GM23338 (cell line): ENCODE results near the gene PRAC2. TPM values are rescaled to one million over a fixed set of nuclear protein-coding genes. Genes with fewer than 3 reads are reported as not detected.

Source experiments
- ATAC-seq: fragments of 200-7000 bp; cut with Tn5 transposase; 3 replicates; pipeline ENCODE4 v1.9.1; 2020
- DNase-seq: peaks from one replicate; pipeline ENCODE4 v3.0.0-alpha.2; 2015; ENCODE audit warnings: low spot score
- H2AFZ ChIP-seq: fragments of 200-600 bp; sonication (generic); 2 replicates; pipeline ENCODE4 v1.8.0; 2016; ENCODE audit warnings: antibody characterized with exemption, mild to moderate bottlenecking, moderate library complexity
- H3F3A ChIP-seq: fragments of 200-600 bp; sonication (generic); replicated peaks from 2 replicates; pipeline ENCODE4 v1.8.0; 2017; ENCODE audit warnings: antibody characterized with exemption, mixed run types, low read depth
- H3K27ac ChIP-seq: fragments of 200-600 bp; sonication (generic); 2 replicates; pipeline ENCODE4 v1.6.1; 2016; ENCODE audit warnings: low read depth
- H3K27me3 ChIP-seq: fragments of 200-600 bp; sonication (generic); 2 replicates; pipeline ENCODE4 v1.8.0; 2016; ENCODE audit warnings: mild to moderate bottlenecking, mixed run types, moderate library complexity; ENCODE audit not compliant: insufficient read depth
- H3K36me3 ChIP-seq: fragments of 200-600 bp; sonication (generic); 2 replicates; pipeline ENCODE4 v1.8.0; 2016; ENCODE audit warnings: mild to moderate bottlenecking; ENCODE audit not compliant: insufficient read depth
- H3K4me1 ChIP-seq: fragments of 200-600 bp; sonication (generic); 2 replicates; pipeline ENCODE4 v1.8.0; 2016; ENCODE audit warnings: mild to moderate bottlenecking, moderate library complexity; ENCODE audit not compliant: insufficient read depth
- H3K4me2 ChIP-seq: fragments of 200-600 bp; sonication (generic); 2 replicates; pipeline ENCODE4 v1.7.1; 2017; ENCODE audit warnings: mixed run types
- H3K4me3 ChIP-seq: fragments of 200-600 bp; sonication (generic); 2 replicates; pipeline ENCODE4 v1.6.1; 2016; ENCODE audit warnings: mixed run types
- H3K79me2 ChIP-seq: fragments of 200-600 bp; sonication (generic); replicated peaks from 2 replicates; pipeline ENCODE4 v1.8.0; 2017; ENCODE audit warnings: mild to moderate bottlenecking; ENCODE audit not compliant: insufficient read depth
- H3K9me2 ChIP-seq: fragments of 200-600 bp; sonication (generic); 2 replicates; pipeline ENCODE4 v1.8.0; 2017; ENCODE audit not compliant: insufficient read depth
- H4K20me1 ChIP-seq: fragments of 200-600 bp; sonication (generic); replicated peaks from 2 replicates; pipeline ENCODE4 v1.8.0; 2017; ENCODE audit warnings: mild to moderate bottlenecking; ENCODE audit not compliant: insufficient read depth
- H3K27ac Mint-ChIP-seq: 2 replicates; pipeline ENCODE4 v1.8.0; 2020; ENCODE audit warnings: inconsistent platforms, mild to moderate bottlenecking, moderate library complexity, mixed read lengths
- H3K27me3 Mint-ChIP-seq: 3 replicates; pipeline ENCODE4 v1.8.0; 2022; ENCODE audit warnings: low read depth, mild to moderate bottlenecking, moderate library complexity, mixed read lengths, inconsistent platforms; ENCODE audit not compliant: insufficient read depth, poor library complexity
- H3K36me3 Mint-ChIP-seq: 3 replicates; pipeline ENCODE4 v1.8.0; 2021; ENCODE audit warnings: low read depth, mild to moderate bottlenecking, inconsistent platforms, moderate library complexity, mixed read lengths
- H3K4me1 Mint-ChIP-seq: 3 replicates; pipeline ENCODE4 v1.8.0; 2020; ENCODE audit warnings: mild to moderate bottlenecking, inconsistent platforms, mixed read lengths
- H3K4me3 Mint-ChIP-seq: 3 replicates; pipeline ENCODE4 v1.8.0; 2021; ENCODE audit warnings: moderate library complexity, mild to moderate bottlenecking, inconsistent platforms, mixed read lengths
- H3K9me3 Mint-ChIP-seq: 3 replicates; pipeline ENCODE4 v1.8.0; 2020; ENCODE audit warnings: moderate library complexity, mild to moderate bottlenecking, inconsistent platforms, mixed read lengths
- CREB1 ChIP-seq: fragments of 250-450 bp; sonication (Bioruptor Pico); IDR thresholded peaks from 2 replicates; pipeline ENCODE4 v1.5.0; 2020; ENCODE audit warnings: low read depth, mild to moderate bottlenecking, moderate library complexity
- EZH2 ChIP-seq: fragments of 200-600 bp; sonication (generic); IDR thresholded peaks from one replicate; pipeline ENCODE4 v1.8.0; 2017; ENCODE audit warnings: antibody characterized with exemption, mild to moderate bottlenecking, low read depth; ENCODE audit not compliant: unreplicated experiment
- ZNF462 ChIP-seq: fragments of 250-450 bp; sonication (Bioruptor Pico); IDR thresholded peaks from 2 replicates; pipeline ENCODE4 v1.5.0; 2020; ENCODE audit warnings: mild to moderate bottlenecking, moderate library complexity
- polyA plus RNA-seq: library from polyadenylated mRNA; unstranded; fragments of >200 nt; fragmentation: Nextera tagmentation; extraction: Ambion mirVana; gene quantifications from 2 replicates; pipeline ENCODE4 v1.2.1, GENCODE V29; 2016
- total RNA-seq: library from RNA; depleted of rRNA; stranded (reverse); fragments of >200 nt; shearing (Covaris generic); gene quantifications from 2 replicates; pipeline ENCODE4 v1.2.3, GENCODE V29; 2014

PRAC2 gene
- total and polyA plus RNA-seq, 2 experiments from 2014 or later: not detected

GRCh38 chr17:48720266-48721008 is 2.5 kb upstream of the PRAC2 start (continued):
- no peak for TF ChIP-seq ZNF462
- peak; percentile 62 for TF ChIP-seq EZH2

DNA sequence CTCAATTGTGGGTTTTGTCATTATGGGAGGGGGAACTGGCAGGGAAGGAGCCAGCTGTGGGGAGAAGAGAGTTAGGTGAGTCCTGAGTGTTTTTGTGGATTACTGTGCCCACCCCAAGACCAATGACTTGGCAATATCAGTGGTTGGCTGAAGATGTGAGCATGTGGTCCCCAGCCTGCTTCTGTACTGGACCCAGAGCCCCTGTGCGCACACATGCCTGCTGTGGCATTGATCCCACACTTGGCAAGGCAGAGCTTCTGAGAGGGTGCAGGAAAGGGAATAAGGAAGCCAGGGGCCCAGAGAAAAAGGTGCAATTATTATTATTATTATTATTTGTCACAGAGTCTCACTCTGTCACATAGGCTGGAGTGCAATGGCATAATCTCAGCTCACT is 2.0 kb upstream of the PRAC2 start:
- Mint-ChIP-seq H3K4me3 (no peak overlapping the region; the same call in 2 of the 3 replicates), H3K9me3 (no peaks in the 10 kb centered on the region; the same call in 2 of the 3 replicates), H3K36me3 (no peaks in the 10 kb centered on the region), H3K27me3 (peaks cover 100% of the 10 kb centered on the region), H3K27ac (no peak overlapping the region), H3K4me1 (peaks cover 44% of the 10 kb centered on the region)
- H3K27ac ChIP-seq: no peak overlapping the region
- no peak for ATAC-seq
- H3K4me3 ChIP-seq: no peak overlapping the region
- no peak overlapping the region for H2AFZ ChIP-seq
- no peak for DNase-seq
- H3K4me2 ChIP-seq: peak overlapping the region; percentile 75; the same call in 1 of the 2 replicates
- no peaks in the 10 kb centered on the region for H3K36me3 ChIP-seq
- peaks cover 38% of the 10 kb centered on the region for H3F3A ChIP-seq
- no peaks in the 10 kb centered on the region for H3K9me2 ChIP-seq
- H3K4me1 ChIP-seq: peaks cover 43% of the 10 kb centered on the region
- H3K27me3 ChIP-seq: peaks cover 100% of the 10 kb centered on the region
- TF ChIP-seq CREB1 (CRISPR knock-in tag) (no peak), EZH2 (peak; percentile 8)
- no peaks in the 10 kb centered on the region for H3K79me2 ChIP-seq
- H4K20me1 ChIP-seq: peaks cover 26% of the 10 kb centered on the region
